ENCODE results near the gene HSPB2. TPM values are rescaled to one million over a fixed set of nuclear protein-coding genes. Genes with fewer than 3 reads are reported as not detected.

The HSPB2 gene
- total and polyA plus RNA-seq, 7 donors: 20.2 to 55.5 (median 25.0) TPM

DNA sequence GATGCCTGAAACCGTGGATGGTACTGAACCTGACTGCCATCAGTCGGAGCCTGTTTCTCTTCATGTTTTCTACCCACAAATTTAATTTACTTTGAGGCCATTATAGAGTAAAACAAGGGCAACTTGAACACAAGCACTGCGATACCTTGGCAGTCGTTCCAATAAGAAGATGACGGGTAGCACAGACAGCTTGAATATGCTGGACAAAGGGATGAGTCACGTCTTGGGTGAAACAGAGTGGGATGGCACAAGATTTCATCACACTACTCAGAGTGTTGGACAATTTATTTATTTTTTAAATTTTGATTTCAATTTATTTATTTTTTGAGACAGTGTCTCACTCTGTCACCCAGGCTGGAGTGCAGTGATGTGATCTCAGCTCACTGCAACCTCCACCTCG is 30.3 kb downstream of the HSPB2 start:
- no peaks in the 10 kb centered on the region for H3K9me3 ChIP-seq
- no peak for ATAC-seq
- WGBS, 3 donors: 90 to 91% (median 91%) methylated on average over 7 of the region's 7 CpGs
- TF ChIP-seq, protein P1, sequence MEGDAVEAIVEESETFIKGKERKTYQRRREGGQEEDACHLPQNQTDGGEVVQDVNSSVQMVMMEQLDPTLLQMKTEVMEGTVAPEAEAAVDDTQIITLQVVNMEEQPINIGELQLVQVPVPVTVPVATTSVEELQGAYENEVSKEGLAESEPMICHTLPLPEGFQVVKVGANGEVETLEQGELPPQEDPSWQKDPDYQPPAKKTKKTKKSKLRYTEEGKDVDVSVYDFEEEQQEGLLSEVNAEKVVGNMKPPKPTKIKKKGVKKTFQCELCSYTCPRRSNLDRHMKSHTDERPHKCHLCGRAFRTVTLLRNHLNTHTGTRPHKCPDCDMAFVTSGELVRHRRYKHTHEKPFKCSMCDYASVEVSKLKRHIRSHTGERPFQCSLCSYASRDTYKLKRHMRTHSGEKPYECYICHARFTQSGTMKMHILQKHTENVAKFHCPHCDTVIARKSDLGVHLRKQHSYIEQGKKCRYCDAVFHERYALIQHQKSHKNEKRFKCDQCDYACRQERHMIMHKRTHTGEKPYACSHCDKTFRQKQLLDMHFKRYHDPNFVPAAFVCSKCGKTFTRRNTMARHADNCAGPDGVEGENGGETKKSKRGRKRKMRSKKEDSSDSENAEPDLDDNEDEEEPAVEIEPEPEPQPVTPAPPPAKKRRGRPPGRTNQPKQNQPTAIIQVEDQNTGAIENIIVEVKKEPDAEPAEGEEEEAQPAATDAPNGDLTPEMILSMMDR (IDR thresholded peaks at IDR 0.05): no peak
- no peak overlapping the region for H3K4me3 ChIP-seq
- DNase-seq: no peak
- no peaks in the 10 kb centered on the region for H3K36me3 ChIP-seq (ENCODE audit: insufficient read depth in 1 of 2, low read depth in 1 of 2)
- no peaks in the 10 kb centered on the region for H3K27me3 ChIP-seq (ENCODE audit: insufficient read depth in 3 of 3, low read length in 2 of 3)
- H3K27ac ChIP-seq: peak overlapping the region; percentile 89
- intact Hi-C loops (cut with DNase I): loop anchor here in 1 of 2 donors (2.0 kb wide), 1 partner anchor 14 kb away; no protein-coding TSS in a partner anchor
- peaks cover 49% of the 10 kb centered on the region for H3K4me1 ChIP-seq

DNA sequence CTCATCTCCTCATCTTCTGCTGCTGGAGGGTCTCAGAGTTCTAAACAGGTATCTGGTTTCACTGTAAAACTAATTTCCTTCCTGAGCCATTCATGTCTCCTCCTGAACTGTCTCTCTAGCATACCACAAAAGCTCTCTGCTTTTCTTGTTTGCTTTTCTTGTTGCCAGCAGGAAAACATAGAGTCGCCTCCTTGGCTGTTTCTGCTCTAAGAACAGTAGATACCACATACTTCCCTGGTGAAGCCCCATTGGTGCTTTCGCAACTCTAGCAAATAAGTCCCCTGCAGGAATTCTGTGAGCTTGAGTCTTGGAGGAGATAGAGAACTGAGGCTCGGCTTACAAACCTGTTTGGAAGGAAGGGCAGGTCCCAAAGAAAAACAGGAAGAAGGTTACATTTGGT is 31.6 kb downstream of the HSPB2 start:
- Histone ChIP-seq H3K36me3 (ENCODE audit: insufficient read depth in 1 of 2, low read depth in 1 of 2) (no peaks in the 10 kb centered on the region), H3K9me3 (no peaks in the 10 kb centered on the region), H3K4me3 (no peak overlapping the region), H3K4me1 (peaks cover 36% of the 10 kb centered on the region), H3K27ac (peak overlapping the region; percentile 89), H3K27me3 (ENCODE audit: insufficient read depth in 3 of 3, low read length in 2 of 3) (no peaks in the 10 kb centered on the region)
- ATAC-seq (no peak), DNase-seq (no peak)
- 72 to 75% (median 73%) methylated on average over 3 of the region's 3 CpGs for WGBS, 3 donors
- TF ChIP-seq, protein P1 (IDR thresholded peaks at IDR 0.05): no peak
- intact Hi-C loops (cut with DNase I): no loop called here

DNA sequence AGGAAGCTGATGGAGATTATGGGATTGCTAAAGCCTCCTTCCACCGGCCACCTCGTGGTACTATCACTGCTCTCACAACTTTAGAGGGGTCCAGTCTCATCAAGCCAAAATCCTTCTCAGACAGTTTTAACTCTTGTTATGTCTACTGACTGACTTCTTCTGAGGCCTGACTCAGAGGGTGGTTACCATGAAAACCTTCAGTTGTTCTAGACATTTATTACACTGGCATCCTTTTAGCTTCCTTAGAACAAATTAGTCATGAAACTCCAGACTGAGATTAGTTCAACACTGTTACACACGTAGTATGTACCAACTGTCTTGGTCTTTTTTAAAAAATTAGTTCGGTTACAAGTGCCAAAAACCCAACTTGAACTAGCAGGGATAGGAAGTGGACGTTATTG is 32.1 kb downstream of the HSPB2 start:
- 54 to 60% (median 55%) methylated on average over 5 of the region's 5 CpGs for WGBS, 3 donors
- H3K9me3 ChIP-seq: no peaks in the 10 kb centered on the region
- no peak overlapping the region for H3K4me3 ChIP-seq
- H3K4me1 ChIP-seq: peaks cover 33% of the 10 kb centered on the region
- peak overlapping the region; percentile 89 for H3K27ac ChIP-seq
- TF ChIP-seq, protein P1 (IDR thresholded peaks at IDR 0.05): no peak
- no peak for DNase-seq
- intact Hi-C loops (cut with DNase I): no loop called here
- no peaks in the 10 kb centered on the region for H3K36me3 ChIP-seq (ENCODE audit: insufficient read depth in 1 of 2, low read depth in 1 of 2)
- ATAC-seq: no peak
- H3K27me3 ChIP-seq (ENCODE audit: insufficient read depth in 3 of 3, low read length in 2 of 3): no peaks in the 10 kb centered on the region

DNA sequence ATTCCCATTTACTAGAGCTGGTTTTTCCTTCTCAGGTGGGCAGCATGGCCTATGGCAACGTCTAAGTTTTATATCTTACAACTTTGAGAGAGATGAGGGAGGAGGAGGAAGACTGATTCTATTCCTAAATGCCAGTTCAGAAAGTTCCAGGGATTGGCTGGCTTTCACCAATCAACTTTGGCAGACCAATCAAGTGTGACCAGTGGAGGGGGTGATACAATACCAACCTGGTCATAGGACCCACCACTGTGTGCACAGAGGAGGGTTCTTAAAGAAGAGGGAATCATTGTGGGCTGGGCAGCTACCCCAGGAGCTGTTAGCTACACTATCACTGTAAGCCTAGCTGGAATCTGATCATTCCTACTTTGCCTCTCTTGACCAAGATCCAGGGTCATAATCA is 32.7 kb downstream of the HSPB2 start:
- H3K4me3 ChIP-seq: no peak overlapping the region
- intact Hi-C loops (cut with DNase I): no loop called here
- ATAC-seq (no peak), DNase-seq (no peak)
- no peaks in the 10 kb centered on the region for H3K9me3 ChIP-seq
- no peaks in the 10 kb centered on the region for H3K27me3 ChIP-seq (ENCODE audit: insufficient read depth in 3 of 3, low read length in 2 of 3)
- H3K4me1 ChIP-seq: peaks cover 30% of the 10 kb centered on the region
- WGBS, 3 donors: 27 to 68% (median 54%) methylated on average over 1 of the region's 1 CpG
- TF ChIP-seq, protein P1 (IDR thresholded peaks at IDR 0.05): no peak
- no peaks in the 10 kb centered on the region for H3K36me3 ChIP-seq (ENCODE audit: insufficient read depth in 1 of 2, low read depth in 1 of 2)
- H3K27ac ChIP-seq: peak overlapping the region; percentile 0

DNA sequence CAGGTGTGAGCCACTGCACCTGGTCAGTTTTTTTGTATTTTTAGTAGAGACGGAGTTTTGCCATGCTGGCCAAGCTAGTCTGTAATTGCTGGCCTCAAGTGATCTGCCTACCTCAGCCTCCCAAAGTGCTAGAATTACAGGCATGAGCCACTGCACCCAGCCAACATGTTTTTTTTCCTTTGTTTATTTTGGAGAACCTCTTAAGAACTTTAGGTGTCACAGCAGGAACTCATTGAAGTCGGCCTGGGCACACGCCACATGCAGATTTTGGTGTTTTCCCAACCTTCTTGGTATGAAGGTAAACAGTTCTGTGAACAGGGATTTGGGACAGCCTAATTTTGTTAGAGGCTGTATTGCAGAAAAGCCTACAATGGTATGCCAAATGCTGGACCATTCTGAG is 34.0 kb downstream of the HSPB2 start:
- ATAC-seq (no peak), DNase-seq (no peak)
- intact Hi-C loops (cut with DNase I): no loop called here
- Histone ChIP-seq H3K4me1 (peaks cover 22% of the 10 kb centered on the region), H3K4me3 (no peak overlapping the region), H3K27ac (peak overlapping the region; percentile 31), H3K9me3 (no peaks in the 10 kb centered on the region), H3K36me3 (ENCODE audit: insufficient read depth in 1 of 2, low read depth in 1 of 2) (no peaks in the 10 kb centered on the region), H3K27me3 (ENCODE audit: insufficient read depth in 3 of 3, low read length in 2 of 3) (no peaks in the 10 kb centered on the region)
- 44 to 59% (median 45%) methylated on average over 3 of the region's 3 CpGs for WGBS, 3 donors
- TF ChIP-seq, protein P1 (IDR thresholded peaks at IDR 0.05): no peak
